ENCODE measurements around the gene SPIB.
"Not testable (repeated sequence)": the region's sequence is repeated elsewhere in the genome, so short reads cannot be mapped to it uniquely, and the experiment has no call there.

SPIB gene
- total RNA-seq = 0 to 0.38 (median 0.07) reads per million in 18 experiments

DNA sequence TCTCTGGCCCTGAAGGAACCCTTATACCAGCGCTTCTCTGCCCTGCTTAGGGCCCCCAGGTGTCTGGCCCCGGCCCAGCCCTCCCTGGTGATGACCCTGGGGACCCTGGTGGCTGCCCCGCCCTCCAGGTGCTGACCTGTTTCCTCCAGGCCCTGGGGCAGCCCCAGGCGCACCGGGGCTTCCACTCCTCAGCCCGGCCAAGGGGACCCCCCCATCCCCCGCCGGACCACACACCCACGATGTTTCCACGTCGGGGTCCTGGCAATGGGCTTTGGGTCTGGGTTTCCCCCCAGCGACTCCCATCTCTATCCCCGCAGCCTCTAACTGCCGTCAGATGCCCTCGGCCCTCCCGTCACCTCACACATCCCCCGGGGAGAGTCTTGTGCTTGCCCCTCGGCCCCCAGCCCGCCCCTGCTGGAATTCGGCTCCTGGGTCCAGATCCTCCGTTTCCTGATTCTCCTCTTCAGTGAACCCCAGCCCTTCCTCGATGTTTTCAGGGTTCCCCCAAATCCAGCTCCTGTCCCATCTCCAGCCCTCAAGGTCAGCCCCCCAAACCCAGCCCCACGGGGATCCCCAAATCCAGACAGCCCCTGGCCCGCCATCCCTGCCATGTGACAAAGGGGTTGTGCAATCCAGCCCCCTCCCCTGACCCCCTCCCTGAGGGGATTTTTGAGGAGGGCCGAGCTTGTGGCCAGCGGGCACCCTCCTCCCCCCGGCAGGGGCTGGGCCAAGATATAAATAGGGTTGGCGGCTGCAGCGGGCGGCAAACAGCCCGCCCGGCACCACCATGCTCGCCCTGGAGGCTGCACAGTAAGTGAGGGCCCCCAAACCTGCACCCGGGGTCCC, at the start of gene SPIB:
TSS of gene SPIB (plus strand) at position 763 of the 846 bp plus-strand sequence. CDS start at position 788, 25 bp downstream.
- DNase-seq = no peak

DNA sequence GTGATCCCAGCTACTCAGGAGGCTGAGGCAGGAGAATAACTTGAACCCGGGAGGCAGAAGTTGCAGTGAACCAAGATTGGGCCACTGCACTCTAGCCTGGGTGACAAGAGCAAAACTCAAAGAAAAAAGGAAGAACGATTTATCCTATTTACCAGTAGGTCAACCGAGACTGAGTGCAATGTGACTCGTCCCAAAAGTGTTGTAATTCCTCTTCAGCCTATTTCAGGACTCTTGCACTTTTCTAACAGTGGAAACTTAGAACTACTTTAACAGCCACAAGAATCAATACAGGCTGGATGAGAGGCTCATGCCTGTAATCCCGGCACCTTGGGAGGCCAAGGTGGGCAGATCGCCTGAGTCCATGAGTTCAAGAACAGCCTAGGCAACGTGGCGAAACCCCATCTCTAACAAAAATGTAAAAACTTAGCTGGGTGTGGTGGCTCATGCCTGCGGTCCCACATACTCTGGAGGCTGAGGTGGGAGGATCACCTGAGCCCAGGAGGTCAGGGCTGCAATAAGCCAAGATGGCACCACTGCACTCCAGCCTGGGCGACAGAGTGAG, 46.7 kb upstream of the SPIB start:
- peak; percentile 82 to 84 for DNase-seq

GRCh38 chr19:50376166-50377050, 42.3 kb upstream of the SPIB start, which contains the start of gene NR1H2:
Gene NR1H2, plus strand, starts transcription at chr19:50376457. Its CDS starts 1,149 bp downstream, at chr19:50377606.
- DNase-seq = peak; percentile 98 to 99

- no peak for DNase-seq
Measured at GRCh38 chr19:50377051-50377461, 41.7 kb upstream of the SPIB start.

- DNase-seq = no peak
Measured at GRCh38 chr19:50377517-50377916, 41.2 kb upstream of the SPIB start.

GRCh38 chr19:50378169-50378862, 40.4 kb upstream of the SPIB start:
- DNase-seq = no peak

GRCh38 chr19:50378863-50379236, 39.9 kb upstream of the SPIB start:
- no peak for DNase-seq

- DNase-seq = no peak
Measured at GRCh38 chr19:50379602-50380001, 39.1 kb upstream of the SPIB start.

DNA sequence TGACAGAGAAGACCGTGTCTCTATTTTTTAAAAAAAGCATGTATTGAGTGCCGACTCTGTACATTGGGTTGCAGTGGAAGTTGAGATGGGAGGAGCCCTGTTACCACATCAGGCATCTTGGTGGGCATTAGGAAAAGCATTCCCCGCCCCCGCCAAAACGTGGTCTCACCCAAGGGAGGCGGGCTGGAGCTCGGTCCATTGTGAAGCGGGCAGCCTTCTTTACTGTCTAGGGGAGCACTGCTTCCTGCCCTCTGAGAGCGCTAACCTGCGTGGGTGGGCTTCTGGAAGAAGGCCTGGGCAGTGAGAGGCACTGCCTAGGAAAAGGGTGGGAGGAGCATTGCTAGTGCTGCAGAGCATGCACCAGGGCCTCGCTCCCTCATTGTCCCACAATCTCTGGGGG, 38.6 kb upstream of the SPIB start:
- peak in 1 of 2 donors; percentile 11 for DNase-seq

DNA sequence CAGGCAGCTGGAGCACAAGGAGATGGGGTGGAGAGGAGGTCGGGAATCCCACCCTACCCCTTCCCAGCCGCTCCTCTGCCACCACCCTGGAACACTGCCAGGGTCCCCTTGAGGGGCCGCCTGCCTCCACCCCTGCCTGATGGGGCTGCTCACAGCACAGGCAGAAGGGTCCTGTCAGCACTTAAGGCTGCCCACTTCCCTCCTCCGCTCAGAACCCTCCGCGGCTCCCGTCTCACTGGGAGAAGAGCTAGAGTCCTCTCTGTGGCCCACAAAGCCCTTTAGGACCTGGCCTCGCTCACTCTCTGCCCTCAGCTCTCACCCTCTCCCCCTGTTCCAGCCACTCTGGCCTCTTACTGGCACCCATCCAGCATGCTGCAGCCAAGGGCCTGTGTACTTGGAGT, 38.0 kb upstream of the SPIB start:
- no peak for DNase-seq

DNA sequence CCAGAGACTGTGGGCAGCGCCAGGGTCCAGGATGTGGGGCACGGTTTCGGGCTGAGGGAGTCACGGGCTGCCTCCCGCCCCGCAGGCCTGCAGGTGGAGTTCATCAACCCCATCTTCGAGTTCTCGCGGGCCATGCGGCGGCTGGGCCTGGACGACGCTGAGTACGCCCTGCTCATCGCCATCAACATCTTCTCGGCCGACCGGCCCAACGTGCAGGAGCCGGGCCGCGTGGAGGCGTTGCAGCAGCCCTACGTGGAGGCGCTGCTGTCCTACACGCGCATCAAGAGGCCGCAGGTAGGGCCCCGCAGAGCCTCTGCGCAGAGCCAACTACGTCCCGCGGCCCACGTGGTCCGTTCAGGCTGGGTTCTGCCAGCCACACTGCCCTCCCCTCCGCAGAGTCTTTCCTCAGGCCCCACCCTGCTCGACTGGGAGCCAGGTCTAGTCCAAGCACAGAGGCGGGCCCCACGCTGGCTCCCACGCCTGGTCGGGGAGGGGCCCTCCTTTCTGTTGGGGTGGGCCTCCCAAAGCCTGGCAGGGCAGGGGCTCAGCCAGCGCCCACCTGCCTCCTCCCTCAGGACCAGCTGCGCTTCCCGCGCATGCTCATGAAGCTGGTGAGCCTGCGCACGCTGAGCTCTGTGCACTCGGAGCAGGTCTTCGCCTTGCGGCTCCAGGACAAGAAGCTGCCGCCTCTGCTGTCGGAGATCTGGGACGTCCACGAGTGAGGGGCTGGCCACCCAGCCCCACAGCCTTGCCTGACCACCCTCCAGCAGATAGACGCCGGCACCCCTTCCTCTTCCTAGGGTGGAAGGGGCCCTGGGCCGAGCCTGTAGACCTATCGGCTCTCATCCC, 36.6 kb upstream of the SPIB start:
- no peak for DNase-seq

DNA sequence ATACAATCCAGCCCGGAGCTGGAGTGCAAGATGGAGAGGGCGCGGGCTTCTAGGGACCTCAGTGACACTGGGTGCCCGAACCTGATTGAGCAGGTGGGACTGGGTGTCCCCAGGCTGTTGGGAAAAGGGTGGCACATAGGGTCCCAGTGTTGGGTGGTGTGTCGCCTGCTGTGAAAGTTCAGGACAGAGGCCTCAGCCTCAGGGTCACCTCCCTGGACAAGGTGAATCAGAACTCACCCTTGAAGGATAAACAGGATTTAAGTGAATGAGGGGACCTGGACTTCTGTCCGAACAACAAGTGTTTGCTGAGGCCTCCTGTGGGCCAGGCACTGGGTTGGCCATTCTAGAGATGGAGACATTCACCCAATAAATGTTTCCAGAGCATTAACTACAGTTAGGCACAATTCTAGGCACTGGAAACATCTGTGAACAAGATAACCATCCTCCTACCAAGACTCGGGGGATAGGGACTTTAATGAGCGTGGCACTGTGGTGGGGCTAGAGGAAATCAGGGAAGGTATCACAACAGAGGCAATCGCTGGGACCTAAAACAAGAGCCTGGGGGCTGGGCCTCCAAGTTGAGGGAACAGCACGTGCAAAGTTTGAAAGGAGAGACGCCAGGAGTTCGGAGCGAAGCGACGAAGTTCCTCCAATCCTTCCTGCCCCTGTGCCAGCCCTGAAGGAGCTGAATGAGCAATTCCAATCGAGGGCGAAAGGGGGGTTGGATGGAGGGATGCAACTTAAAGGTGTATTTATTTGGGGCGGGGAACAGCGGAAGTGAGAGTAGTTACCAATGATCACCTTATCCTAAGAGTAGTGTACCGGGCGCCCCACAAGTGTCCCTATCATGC, 35.5 kb upstream of the SPIB start:
- DNase-seq = peak in 1 of 2 donors; percentile 5

- DNase-seq = peak; percentile 98 to 99
Measured at GRCh38 chr19:50383852-50384684, 34.7 kb upstream of the SPIB start, which contains the start of gene POLD1. Gene POLD1, plus strand, starts transcription at chr19:50384347. Its CDS starts 14,505 bp downstream, at chr19:50398852.

- peak; percentile 90 to 97 for DNase-seq
Measured at GRCh38 chr19:50384685-50385535, 33.8 kb upstream of the SPIB start.

DNA sequence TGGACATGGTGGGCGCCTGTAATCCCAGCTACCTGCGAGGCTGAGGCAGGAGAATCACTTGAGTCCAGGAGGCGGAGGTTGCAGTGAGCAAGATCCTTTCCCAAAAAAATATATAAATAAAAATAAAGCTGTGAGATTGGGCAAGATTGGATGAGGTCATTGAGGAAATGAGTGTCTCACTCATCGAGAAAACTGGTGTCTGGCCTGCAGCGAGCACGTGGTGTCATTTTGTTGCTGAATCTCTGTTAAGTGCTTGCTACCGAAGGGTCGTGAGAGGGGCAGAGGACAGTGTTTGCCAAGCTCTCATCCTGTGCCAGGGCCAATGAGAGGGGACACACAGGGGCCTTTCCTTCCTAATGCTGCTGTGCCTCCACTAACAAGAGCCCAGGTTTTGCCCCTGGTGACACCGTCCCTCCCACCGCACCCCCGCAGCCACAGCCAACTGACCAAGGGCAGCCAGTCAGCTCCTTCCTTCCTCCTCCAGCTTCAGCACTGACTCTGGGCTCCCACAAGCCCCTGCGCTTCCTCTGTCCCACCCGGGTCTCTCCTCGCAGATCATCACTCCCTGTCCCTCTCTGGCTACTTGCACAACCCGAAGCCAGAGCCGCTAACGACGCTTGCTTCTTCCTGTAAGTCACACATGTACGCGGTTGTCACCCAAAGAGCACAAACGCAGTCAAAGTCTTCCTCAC, 31.4 kb upstream of the SPIB start:
- peak; percentile 88 to 92 for DNase-seq

DNA sequence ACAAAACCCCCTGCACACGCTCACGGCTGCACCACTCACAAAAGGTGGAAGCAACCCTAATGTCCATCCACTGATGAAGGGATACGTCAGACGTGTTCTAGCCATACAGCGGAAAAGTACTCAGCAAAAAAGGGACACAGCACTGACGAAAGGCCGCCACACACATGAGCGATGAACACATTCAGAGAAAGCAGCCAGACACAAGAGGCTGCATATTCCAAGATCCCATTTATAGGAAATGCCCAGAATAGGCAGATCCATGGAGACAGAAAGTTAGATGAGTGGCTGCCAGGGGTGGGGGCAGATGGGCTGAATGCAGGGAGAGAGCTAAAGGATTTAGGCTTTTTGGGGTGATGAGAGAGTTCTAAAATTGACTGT, 30.9 kb upstream of the SPIB start:
- DNase-seq = no peak

- DNase-seq = not testable (repeated sequence)
Measured at GRCh38 chr19:50390295-50390694, 28.4 kb upstream of the SPIB start.

- not testable (repeated sequence) for DNase-seq
Measured at GRCh38 chr19:50390952-50391351, 27.8 kb upstream of the SPIB start.
